GM19455 (cell line): ENCODE data around the gene CAPN8.
A peak's percentile ranks its signal among the peaks of the same experiment; 100 is the strongest.

ENCODE experiments used
- ATAC-seq: cut with Tn5 transposase; IDR thresholded peaks from one replicate; pipeline ENCODE4 v1.9.1; 2021; ENCODE audit not compliant: unreplicated experiment

The CAPN8 gene

DNA sequence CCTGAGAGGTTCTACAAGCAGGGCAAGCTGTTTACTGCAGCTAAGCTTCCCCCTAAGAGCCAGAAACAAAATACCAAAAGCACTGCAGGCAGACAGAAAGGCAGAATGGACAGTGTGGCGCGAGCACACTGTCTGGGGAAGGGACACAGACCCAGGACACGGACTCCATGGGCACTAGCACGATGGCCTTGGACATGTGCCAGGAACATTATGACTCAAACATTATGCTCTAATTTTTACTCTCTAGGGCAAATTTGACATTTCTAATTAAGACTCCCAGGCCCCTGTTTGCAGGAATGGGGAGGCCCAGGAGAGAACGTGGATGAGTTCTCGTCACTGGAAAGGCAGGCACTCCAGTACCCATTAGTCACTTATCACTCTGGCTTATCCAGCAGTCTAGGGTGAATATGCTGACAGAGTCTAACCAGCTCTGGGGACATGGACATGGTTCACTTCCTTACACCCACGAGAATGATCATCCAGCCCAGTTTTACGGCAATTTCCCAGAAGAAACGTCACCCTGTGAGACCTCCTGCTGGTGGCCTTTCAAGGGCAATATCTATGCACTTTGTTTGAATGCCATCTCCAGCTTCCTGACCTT is 45.1 kb downstream of the CAPN8 start:
- ATAC-seq, result no peak

DNA sequence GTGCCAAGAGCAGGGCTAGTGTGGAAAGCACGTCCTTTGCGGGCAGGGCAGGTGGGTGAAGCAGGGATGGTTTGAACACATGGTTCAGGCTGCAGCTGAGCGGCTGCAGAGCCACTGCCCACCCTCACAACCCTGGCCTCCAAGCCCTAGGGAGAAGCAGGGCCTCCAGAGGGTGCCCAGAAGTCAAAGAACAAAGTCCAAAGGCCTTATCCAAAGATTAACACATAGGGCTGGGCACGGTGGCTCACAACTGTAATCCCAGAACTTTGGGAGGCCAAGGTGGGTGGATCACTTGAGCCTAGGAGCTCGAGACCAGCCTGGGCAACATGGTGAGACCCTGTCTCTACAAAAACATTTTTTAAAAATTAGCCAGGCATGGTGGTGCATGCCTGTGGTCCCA is 46.8 kb downstream of the CAPN8 start:
- ATAC-seq, result no peak

DNA sequence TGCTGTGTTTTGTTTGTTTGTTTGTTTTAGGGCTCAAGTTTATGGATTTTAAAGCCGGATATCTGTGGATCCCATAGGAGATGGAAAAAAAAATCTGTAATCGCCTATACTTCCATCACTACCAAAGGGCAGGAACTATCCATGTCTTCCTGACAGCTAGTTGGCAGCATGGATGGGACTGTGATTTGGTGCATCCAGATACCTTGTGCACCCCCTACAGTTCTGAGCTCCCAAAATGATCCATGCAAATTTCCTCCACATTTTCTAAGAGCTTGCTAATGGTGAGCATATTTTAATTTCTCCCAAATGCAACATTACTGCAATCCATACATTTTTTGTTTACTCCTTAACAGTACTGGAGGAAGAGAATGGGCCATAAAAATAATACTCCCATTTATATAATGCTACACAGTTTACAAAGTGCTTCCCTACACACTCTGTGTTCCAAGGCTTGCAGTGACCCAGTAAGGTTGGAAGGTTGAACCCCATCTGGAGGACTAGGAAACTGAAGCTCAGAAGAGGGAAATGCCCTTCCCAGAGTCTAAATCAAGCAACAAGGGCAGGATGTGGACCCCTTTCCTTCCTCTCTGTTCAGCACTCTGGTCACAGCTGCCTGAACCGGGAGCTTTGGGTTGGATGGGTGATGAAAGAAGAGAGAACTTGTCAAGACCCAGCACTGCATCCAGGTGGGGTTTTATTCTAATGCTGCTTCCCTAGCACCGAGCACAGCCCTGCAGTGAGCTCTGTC is 48.0 kb downstream of the CAPN8 start:
- ATAC-seq, result no peak

DNA sequence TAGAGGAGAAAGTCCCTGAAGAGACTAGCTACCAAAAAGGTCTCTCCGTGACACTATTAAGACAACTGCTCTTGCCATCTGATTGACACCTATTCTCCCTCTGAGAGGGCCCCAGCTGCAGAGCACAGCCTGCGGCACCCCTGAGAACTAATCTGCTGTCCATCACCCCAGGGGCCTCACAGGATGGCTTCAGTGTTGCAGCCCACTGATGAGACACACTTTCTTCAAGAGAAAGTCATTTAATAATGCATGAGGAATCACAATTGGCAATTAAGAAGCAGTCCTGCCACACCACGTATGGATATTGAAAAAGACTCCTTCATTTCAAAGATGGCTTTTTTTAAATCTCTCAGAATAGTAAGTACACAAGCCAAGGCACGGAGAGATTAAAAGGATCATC is 48.9 kb downstream of the CAPN8 start:
- no peak for ATAC-seq

DNA sequence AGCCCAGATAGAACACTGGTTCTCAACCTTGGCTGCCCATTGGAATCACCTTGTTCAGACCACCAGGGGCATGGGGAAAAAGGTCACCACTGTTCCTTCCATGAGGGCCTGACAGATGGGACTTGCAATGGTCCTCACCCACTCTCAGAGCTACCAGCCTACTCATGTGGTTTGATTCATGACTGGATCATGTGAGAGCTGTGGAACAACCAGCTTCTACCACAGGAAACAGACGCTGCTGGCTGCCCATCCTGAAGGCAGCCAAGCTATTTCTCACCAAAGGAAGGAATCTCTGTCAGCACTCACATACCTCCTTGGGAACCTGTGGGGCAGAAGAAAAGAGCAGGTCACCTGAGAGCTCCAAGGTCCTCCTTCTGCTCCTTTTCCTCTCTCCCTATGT is 53.6 kb downstream of the CAPN8 start:
- no peak for ATAC-seq

DNA sequence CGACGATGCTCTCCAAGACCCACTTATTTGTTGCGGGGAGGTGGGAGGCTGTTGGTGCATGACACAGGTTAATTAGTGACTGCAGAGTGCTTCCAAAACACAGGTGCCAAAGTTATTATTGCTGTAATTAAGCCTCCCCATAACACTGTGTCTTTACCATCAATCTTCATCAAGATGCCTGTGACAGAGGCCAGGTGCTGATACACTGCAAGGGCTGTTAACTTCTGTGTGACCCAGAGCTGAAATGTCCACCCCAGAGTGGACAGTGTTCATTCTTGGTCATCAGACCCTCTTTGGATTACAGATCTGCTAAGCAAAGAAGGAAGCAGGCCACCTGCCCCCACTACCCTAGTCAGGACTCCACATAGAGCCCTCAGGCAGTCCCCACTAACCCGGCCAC is 55.5 kb downstream of the CAPN8 start:
- no peak for ATAC-seq

DNA sequence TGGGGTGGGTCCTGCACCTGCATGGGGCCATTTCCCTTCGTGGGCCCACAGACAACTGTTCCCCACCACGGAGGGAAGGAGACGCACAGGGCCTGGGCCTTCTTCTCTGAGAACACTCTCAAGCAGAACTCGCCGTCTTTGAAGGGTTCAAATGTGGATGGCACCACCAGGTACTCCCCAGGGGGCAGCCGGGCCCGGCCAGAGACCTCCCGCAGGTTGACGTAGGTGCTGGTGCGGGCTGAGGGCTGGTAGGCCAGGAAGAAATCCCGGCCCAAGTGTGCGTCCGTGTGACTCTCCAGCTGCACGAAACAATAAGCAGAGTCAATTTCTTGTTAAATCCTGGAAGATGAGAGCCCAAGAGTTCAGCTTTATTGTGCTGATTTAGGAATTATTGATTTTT is 56.4 kb downstream of the CAPN8 start:
- no peak for ATAC-seq

DNA sequence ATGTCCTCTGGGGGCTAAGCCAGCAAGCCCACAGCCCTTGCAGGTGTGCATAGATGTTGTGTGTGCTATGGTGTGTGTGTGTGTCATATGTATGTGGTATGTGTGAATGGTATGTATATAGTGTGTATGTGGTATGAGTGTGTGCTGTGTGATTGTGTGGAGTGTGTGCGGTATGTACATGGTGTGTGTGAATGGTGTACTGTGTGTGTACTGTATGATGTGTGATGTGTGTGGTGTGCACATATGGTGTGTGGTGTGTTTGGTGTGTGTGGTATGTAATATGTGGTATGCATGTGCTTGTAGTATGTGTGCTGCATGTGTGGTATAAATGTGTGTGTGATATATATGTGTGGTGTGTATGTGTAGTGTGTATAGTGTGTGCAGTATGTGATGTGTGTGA is 107.0 kb downstream of the CAPN8 start:
- ATAC-seq, result no peak

DNA sequence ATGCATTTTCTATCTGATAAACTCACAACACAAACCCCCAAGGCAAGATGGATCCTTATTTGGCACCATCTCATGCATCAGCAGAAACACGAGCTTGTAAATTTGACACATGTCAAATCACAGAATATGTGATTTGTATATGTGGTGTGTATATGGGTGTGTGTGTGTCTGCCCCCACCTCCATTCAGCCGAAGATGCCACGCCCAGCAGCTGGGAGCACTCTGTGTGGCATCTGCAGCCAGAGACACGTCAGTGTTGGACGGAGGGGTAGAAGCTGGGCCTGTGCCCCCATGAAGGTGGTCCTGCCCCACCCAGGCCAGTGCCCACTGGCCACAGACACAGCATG is 108.4 kb downstream of the CAPN8 start:
- ATAC-seq, result no peak

DNA sequence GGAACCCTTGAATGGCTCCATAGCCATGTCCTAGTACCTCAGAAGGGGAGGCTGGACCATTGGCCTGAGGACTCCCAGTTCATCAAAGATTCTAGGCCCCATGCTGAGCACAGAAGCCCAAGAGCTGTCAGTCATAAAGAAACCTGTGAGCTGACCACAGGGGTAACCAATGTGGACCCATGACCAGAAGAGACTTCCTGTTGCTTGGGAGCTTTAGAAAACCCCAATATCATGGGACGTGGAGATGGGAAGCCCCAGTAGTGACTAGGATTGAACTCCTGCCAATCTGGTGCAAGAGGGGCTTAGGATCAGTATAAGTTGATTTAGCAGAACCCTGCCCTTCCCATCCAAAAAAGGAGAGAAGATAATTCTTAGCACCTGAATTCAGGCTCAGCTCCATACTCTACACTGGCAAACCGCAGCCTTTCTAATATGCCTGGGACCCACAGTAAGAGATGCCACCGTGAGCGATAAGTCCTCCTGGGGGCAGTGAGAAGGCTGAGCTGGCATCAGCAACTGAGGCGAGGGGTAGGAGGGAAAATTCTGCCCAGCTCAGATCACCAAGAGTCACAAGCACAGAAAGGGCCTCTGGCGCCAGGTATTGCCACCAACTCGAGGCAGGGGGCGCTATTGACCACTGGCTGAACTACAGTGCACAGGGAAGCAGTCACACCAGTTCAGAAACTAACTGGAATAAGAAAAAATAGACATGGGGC is 108.9 kb downstream of the CAPN8 start:
- ATAC-seq, result peak; percentile 69

DNA sequence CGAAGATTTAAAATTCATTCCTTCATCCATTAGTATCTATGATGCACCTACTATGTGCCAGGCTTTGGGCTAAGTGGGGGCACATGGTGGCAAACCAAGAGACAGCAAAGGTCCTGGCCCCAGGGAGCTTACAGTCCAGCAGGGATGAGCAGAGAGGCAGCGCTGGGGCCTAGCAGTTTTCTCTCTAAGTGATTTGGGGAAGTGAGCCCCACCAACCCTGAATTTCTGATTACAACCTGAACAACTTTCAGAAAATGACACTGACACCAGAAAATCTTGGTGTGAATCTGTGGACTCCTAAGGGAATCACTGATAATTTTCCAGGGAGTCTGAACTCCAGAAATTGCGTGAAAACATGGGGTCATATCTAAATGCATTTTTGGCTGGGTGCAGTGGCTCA is 111.5 kb downstream of the CAPN8 start:
- no peak for ATAC-seq

DNA sequence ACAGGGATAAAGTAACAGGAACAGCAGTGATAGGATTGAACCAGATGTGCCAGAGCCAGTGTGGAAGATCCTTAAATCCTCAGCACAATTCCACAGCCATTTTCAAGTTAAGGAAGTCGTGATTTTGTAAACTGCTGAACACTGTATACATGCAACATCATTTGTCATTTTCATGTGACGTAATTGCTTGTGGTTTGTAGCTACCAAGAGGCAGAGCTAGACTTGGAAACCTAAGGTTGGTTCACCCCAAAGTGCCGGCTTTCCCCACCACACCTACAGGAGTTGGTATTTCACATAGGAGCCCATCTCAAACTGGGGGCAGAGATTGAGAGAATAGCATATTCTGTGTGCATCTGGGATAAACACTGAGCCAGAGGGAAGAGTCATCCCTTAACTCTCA is 113.9 kb downstream of the CAPN8 start:
- no peak for ATAC-seq

DNA sequence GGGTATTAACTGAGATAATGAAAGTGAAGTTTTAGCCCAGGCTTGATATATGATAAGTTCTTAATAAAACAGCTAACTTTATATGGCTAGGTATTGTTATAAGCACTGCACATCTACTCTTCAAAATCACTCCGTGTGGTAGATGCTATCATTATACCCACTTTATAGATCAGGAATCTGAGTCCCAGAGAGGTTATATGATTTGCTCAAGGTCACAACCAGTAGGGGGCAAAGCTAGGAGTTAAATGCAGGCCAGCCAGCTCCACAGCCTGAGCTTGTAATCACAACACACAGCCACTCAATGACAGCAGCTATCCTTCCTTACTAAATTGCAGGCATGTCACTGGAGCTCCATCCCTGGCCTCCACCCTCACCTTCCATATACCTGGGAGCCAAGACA is 115.8 kb downstream of the CAPN8 start:
- no peak for ATAC-seq

DNA sequence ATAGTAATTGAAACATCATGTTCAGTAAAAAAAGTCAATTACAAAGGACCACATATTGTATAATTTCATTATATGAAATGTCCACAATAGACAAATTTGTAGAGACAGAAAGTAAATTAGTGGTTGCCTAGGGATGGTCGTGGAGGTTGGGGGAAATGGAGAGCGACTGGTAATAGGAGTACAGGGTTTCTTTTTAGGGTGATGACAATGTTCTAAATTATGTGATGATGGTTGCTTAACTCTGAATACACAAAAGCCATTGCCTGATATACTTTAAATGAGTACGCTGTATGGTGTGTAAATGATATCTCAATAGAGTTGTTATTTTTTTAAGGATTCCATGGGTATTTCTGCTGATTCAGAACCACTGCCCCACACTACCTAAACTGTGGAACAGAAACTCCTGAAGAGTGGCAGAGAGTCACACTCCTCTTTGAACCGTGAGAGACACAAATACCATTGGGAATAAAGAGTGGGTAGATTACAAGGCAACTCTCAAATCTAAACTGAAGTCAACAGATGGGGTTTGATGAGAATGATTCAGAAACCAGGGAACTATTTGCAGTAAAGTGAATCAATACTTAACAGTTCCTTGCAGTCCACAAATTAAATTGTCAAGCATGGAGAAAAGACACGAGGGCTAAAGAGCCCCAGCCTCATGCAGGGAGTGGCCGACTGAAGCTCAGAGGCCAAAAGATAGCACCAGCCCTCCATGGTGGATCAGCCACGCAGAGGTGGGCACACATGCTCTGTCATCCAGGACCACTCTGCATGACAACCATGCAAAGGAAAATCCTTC is 118.0 kb downstream of the CAPN8 start:
- ATAC-seq, result no peak

DNA sequence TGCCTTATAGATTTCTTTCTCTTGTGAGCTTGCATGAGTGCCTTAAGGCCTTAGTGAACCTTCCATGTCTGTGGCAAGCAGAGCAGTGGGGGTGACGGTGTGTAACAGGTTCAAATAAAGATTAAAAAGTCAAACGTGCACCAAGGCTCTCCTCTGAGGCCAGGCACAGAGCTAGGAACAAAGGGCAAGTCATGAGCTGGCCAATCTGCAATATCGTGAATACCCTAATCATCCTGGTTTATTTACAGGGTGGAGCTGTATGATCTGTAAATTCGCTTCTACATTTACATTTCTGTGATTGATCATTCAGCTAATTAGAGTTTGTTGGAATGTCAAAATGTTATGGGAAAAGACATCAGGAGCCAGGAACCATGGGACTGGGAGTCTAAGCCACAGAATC is 120.2 kb downstream of the CAPN8 start:
- no peak for ATAC-seq

DNA sequence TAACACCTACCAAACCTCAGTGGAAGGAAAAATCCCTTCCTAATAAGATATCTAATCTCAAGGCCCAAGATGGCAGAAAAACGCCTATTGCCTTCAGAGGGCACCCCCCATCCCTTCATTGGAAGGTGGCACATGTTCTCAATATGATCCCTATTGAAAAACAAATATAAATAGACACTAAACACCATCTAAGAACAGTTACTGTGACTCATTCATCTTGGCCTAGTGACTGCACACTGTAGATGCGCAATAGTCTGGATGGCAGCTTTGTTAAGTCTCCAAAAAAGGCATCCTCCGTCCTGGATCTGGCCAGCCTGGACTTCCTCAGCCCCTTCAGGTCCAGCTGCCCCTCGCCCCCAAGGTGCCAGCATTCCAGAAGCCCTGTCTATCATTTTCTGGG is 121.9 kb downstream of the CAPN8 start:
- no peak for ATAC-seq

DNA sequence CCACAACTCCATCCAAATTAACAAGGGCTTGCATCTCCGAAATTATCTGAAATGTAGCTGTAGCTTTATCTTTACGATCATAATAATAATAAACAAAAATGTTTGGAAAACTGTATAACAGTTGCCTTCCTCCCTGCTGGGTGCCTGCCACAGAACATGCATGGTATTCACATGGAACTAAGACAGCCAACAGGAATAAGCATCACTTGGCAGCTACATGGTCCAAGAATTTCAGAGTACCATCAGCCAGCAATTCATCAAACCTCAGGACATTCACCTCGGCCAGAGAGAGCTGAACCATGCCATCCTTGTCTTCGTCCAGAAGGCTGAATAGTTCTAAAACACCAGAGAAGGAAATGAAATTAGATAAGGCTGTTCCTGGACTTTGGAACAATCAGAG is 122.7 kb downstream of the CAPN8 start:
- no peak for ATAC-seq

DNA sequence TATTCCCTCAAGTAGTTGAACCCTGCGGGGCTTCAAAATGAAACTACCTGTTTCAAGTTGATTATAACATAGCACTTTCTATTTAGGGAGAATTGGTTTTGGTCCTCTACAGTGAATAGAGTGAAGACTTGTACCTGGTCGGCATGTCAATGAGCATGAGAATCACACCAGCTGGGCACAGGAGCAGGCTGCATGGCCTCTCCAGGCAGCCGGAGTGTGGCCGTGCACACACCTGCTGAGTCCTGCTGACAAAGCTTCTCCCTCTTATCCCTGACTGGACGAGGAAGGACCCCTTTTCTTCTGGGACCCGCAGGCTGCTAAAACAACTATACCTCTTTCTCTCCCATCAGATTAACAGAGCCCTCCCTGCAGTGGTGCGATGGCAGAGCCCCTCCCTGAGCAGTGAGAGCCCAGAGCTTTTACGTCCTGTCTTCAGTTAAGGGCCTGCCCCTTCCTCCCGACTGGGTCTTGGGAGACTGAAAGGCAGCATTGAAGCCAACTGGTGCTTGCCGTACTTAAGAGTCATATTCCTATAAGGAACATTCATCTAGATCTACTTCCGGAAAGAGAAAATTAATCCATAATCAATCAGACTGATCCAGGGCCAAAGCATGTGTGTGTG is 124.9 kb downstream of the CAPN8 start:
- no peak for ATAC-seq

DNA sequence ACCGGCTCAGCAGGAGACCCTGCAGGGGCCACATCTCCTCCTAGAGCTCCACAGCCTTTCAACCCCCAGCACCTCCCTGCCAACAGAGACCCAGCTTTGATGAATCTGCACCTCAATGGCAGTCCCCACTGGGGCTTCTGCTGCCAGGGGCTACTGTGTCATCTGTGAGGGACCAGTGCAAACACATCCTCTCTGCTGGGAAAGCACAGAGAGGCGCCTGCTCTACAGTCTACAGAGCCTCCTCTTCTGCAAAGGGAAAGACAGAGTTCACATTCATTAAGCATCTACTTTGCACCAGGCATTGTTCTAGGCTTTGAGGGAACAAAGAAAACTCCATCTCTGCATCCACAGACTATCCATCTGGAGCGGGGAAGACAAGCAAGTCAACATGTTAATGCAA is 125.8 kb downstream of the CAPN8 start:
- ATAC-seq, result no peak

DNA sequence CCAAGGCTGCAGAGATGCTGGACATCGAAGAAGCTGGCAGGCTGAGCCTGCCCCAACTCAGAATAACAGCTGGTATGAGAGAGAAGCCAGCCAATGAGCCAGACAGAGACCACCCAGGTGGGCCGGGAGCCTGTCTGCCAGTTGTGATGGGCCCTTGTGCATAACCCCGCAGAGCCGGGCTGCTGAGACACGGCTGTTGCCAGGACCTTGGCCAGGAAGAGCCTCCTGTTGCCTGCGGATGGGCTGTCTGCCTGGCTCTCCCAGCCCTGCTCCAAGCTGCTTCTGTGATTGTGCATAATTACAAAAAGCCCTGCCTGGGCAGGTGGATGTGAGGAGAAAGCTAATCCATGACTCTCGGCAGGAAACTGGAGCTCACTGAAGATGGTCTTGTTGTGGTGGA is 126.5 kb downstream of the CAPN8 start:
- ATAC-seq, result no peak

DNA sequence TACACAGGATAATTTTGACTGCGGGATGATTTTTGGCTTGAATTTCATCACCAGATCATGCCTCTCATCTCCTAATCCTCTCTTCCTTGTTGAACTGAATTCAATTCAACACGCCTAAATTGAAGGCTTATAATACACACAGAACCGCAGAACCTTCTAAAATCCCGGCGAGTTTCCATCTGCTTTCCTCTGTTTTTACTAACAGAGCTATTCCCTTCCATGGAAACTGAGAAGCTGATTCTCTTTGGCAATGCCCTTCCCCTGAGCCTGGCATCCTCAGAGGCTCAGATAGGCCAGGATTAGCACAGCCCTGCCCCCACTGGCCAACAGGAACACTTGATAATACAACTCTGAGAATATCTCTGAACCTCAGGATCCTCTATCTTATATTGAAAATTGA is 130.2 kb downstream of the CAPN8 start:
- no peak for ATAC-seq
